OCI-LY1 (cell line): ENCODE data around the gene NEMP1.

Experiments
- CTCF ChIP-seq: fragments of 200-600 bp; sonication (generic), shearing (Covaris generic); IDR thresholded peaks from 2 replicates; pipeline ENCODE4 v1.5.1; 2017; ENCODE audit warnings: mild to moderate bottlenecking, antibody characterized with exemption, low read length, moderate library complexity, mixed read lengths
- EZH2 ChIP-seq: fragments of 200-600 bp; sonication (generic), shearing (Covaris generic); IDR thresholded peaks from 2 replicates; pipeline ENCODE4 v1.8.0; 2017; ENCODE audit warnings: borderline replicate concordance, mixed run types, mild to moderate bottlenecking, antibody characterized with exemption, low read length, moderate library complexity, mixed read lengths

- TF ChIP-seq EZH2: no peak
- TF ChIP-seq CTCF: no peak
Measured at GRCh38 chr12:57106021-57106708, 27.6 kb upstream of the NEMP1 start.
